Activated T-helper 1 cell treated with anti-CD3 and anti-CD28 coated beads, Interleukin-2, amount 50 U/mL, for 16 hours (primary cell): ENCODE data around the gene TRAF3IP1.

ENCODE experiments used
- DNase-seq, 2 donors: peaks; one replicate each; pipeline ENCODE4 v3.0.0-alpha.2; 2020; ENCODE audit warnings: low read depth in 1 of 2, low spot score in 1 of 2

Gene TRAF3IP1

DNA sequence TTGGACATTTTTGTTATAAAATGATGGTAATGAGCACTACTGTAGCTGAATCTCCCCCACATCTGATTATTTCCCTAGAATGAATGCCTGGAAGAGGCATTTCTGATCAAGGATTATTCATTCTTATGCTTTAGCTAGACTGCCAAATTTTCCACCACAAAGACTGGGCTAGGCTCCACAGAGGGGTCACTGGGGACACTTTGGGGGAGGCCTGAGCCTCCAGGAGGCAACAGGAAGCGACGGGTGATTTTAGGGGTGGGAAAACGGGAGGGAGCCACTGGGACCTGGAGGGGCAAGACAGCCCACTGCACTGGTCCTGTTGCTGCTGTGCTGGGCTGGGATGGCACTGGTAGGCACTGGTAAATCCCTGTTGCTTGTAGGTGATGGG lies 104.0 kb downstream of the TRAF3IP1 start:
- no peak for DNase-seq

- no peak for DNase-seq
These were observed 105.2 kb downstream of the TRAF3IP1 start for GRCh38 chr2:238425505-238425978.

DNA sequence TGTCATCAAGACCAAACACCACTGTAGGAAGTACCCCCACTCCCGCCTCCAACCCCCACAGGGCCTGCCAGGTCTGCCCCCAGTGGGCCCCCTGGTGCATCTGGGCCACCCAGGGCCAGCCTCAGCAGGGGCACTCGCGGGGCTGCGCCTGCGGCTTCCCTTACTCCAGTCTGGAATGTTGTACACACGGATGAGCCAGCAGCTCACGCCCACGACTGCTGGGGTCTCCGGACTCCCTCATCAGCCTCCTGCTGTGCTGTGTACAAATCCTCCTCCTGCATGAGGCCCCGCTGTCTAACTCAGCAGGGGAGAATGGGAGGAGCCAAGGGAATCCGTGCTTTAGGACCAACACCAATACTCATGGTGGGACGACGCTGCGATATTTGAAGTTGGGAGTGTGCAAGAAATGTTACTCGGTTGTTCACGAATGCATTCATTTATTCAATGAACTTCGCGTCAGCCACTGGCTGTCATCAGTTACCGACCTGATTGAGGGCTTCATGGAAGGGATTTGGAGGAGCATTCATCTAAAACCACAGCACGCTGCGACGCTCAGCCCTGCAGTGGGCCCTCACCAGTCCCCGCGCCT lies 105.8 kb downstream of the TRAF3IP1 start:
- DNase-seq: no peak

DNA sequence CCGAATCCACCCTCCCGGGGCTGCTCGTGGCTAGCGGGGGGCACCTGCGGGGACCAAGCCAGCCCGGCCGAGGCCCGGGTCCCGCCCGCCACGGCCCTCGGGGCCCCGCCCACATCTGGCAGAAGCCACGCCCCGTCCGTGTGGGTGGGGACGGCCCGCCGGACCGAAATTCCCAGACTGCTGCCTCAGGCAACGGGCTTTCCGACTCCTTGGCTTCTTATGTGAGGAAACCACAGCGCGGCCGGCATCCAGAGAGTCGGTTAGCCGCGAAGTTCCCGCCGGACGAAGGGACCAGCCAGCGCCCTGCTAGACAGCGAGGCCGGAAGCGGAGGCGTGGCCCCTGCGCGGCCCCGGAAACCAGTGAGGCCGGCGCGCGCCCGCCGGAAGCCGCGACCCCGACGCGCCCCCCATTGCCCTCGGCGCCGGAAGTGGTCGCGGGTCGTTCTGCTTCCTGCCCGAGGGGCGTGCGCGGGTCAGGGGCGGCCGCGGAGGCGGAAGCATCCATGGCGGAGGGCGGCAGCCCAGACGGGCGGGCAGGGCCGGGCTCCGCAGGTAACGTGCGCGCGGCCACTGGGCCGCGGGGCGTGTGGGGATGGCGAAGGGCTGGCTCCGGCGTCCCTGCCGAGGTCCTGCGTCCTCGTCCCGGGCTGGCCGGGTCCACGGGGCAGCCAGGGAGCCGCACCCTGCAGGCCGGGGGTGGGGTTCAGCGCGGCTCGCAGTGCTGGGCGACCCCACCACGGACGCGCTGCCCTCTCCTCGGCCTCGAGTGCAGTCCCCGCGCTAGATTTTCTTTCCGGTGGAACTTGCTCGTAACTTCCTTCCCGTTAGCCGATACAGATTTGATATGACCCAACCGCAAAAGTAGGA lies 106.5 kb downstream of the TRAF3IP1 start, which contains the start of gene ASB1:
TSS of gene ASB1 (plus strand) at position 360 of the 867 bp plus-strand sequence. CDS start at position 504, 144 bp downstream.
- DNase-seq: peak; percentile 59 to 72

DNA sequence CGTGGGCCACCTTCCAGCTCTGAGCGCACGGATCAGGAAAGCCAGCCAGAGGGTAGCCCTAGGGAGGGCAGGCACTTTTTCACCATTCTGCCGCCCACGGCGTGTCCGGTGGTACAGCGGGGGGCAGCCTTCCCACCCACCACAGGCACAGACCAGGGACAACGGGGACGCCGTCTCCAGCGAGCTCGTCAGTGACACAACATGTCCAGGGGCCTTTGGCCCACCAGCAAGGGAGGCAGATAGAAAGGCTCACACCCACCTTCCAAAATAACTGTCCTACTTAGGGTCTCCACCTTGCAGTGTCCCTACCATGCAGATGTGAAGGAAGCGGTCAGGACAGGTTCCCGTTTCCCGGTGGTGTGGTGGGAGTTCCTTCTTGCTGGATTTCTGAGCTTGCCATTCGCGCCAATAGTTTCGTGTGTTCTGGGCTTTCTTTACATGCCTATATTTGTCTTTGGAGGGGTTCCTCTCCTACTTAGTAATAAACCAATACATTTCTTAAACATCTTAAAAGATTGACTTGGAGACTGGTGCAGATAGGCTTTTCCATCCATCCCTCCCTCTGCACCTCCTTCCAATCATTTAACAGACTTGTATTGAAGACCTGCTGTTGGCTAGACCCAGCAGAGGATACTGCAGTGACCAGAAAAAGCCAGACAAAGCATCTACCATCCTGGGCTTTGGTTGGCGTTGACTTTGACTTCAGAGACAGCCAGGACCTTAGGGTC lies 107.3 kb downstream of the TRAF3IP1 start:
- no peak for DNase-seq

DNA sequence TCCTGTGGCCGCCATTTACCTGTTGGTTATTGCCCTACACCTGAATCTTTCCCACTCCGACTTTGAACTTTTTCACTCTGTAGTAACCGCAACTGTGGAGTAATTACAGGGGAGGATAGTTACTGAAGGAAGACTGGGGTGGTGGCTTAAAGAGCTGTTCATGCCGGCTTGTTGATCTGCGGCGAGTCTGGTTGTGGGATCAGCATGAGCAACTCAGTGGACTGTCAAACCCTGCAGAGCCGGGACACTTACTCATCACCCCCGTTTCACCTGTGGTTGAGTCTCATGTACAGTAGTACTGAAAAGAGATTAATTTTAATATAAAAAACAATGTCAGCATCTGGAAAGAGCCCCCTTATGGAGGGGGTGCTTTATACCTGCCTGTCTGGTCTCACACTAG lies 108.5 kb downstream of the TRAF3IP1 start:
- DNase-seq: no peak

GRCh38 chr2:238430781-238431180 lies 110.5 kb downstream of the TRAF3IP1 start:
- no peak for DNase-seq

- DNase-seq: no peak
These were observed 111.1 kb downstream of the TRAF3IP1 start for GRCh38 chr2:238431456-238431855.

DNA sequence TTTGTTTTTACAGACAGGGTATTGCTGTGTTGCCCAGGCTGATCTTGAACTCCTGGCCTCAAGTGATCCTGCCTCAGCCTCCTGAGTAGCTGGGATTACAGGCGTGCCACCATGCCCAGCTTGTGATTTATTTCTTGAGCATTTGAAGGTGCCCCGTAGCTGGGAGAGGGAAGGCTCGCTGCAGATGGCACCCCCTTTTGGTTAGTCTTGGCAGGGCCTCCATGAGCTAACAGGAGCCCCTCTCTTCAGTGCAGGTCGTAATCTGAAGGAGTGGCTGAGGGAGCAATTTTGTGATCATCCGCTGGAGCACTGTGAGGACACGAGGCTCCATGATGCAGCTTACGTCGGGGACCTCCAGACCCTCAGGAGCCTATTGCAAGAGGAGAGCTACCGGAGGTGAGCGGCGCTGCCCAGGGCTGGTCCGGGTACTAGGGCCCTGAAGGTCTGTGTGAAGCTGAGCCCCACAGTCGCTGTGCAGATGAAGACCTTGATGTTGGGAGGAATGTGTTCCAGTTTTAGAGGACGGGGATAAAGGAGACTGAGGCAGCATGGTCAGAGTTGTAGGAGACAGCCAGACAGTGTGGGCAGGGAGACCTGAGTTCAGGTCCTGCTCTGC lies 113.1 kb downstream of the TRAF3IP1 start:
- DNase-seq: no peak

- no peak for DNase-seq
These were observed 113.9 kb downstream of the TRAF3IP1 start for GRCh38 chr2:238433941-238434845.

DNA sequence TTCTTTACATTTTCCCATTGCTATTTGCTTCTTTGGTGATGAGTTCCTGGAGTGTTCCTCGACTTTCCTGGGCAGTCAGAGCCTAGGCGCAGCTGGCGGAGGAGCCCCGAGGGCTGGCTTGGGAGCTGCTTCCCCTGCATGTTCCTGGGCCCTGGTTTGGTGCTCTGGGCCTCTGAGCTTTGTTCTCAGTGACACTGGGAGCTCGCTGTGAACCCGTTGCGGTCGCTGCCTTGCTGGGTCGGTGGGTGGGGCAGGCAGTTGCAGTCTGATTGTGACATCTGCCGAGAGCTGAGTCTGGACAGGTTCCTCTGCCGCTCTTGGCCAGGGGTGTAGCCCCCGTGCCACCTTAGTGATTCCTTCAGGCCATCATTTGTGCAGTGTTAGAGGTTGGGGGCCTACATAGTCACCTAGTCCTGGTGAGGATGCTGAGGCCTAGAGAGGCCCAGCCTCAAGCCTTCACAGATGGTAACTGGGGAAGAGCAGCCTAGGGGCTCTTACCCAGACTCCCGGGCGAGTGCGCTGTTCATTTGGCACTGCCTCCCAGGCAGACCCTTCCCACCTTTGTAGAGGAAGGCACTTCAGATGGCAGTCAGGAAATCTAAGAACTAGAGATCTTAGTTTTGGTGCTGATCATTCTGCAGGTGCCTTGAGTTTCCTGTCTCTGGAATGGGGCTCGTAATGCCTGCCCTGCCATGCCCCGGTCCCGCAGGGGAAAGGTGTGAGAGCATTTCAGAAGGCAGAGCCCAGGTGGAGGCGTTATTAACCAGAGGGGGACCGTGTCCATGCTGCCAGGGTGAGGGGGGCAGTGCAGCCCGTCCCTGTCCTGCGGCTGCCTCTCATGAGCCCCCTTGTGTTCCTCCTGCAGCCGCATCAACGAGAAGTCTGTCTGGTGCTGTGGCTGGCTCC lies 114.8 kb downstream of the TRAF3IP1 start:
- no peak for DNase-seq

- DNase-seq: no peak
These were observed 115.4 kb downstream of the TRAF3IP1 start for GRCh38 chr2:238435752-238436096.

GRCh38 chr2:238438856-238439849 lies 118.8 kb downstream of the TRAF3IP1 start:
- peak in 1 of 2 donors; percentile 47 for DNase-seq

DNA sequence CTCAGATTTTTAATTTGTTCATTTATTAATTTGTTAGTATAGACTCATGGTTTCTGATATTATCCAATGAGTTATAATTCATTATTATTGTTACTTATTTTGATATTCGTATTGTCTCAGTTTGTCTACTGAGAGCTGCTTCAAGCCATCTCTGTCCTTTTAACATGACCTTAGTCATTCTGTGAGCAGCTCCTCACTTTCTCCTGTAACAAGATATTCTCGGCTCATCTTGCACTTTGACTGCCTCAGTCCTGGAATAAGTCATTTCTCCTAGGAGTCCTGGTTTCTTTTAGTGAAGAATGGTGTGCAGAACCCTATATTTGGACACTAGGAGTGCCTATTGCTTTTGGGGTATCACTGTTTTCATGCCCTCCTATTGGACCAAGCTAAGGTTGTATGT lies 119.6 kb downstream of the TRAF3IP1 start:
- no peak for DNase-seq

GRCh38 chr2:238440331-238440730 lies 120.0 kb downstream of the TRAF3IP1 start:
- DNase-seq: no peak

DNA sequence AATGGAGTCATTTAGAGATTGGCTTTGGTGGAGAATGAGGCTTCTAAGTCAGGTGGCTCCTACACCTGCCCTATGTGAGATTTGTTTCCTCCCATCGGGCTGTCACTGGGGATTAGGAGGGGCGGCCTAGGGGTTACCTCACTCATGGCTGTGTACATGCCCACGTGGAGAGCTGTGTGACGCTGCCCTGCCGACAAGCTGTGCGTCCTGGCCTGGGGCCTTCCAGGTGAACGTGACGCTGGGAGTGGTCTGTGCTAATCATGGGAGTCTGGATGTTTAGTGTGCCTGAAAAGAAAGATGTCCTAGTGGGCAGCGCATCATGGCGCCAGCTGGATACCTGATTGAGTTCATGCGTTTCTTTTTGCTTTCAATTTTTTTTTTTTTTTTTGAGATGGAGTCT lies 120.4 kb downstream of the TRAF3IP1 start:
- no peak for DNase-seq

DNA sequence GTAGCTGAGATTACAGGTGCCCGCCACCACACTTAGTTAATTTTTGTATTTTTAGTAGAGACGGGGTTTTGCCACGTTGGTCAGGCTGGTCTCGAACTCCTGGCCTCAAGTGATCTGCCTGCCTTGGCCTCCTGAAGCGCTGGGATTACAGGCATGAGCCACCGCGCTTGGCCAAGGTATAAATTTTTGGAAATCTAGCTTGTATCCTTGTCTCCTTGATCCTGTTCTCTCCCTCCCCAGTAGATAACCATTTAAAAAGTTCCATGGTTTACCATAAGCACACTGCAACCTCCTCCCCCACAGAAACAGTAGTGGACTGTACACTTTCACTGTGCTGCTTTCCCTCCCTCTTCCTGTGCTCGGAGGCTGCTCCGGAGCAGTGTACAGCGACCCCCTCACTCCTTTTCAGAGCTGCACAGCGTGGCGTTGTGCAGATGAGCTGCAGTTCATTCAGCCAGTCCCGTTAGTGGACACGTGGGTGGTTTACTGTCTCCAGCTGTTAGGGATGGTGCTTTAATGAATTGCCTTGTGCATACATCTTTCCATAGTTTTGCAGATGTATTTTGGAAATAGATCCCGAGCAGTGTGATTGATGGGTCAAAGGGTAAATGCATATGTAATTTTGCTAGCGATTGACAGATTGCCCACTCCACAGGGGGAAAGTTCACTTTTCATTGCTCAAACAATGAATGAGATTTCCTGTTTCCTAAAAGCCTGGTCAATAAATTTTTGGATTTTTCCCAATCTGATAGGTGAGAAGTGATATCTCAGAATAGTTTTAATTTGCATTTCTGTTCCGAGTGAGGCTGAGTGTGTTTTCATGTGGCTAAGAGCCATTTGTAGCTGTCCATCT lies 121.2 kb downstream of the TRAF3IP1 start:
- no peak for DNase-seq
